CD4-positive, alpha-beta T cell (primary cell): ENCODE measurements around the gene PTPRN2. TPM values are rescaled to one million over a fixed set of nuclear protein-coding genes. Genes with fewer than 3 reads are reported as not detected.

Experiments used
- ATAC-seq: fragments of 200-7000 bp; cut with Tn5 transposase; one replicate; pipeline ENCODE4 v1.10.0; 2022; ENCODE audit warnings: mild to moderate bottlenecking; ENCODE audit not compliant: poor library complexity
- CTCF ChIA-PET: fragments of 350-600 bp; sonication (Branson Sonifier 250); formaldehyde crosslinking; loops from one replicate; lab custom pipeline; 2021; ENCODE audit warnings: antibody characterized with exemption, inconsistent platforms; lab: Charles Lee
- POLR2A ChIA-PET: fragments of 350-600 bp; sonication (Branson Sonifier 250); formaldehyde crosslinking; loops from one replicate; lab custom pipeline; 2021; ENCODE audit warnings: antibody characterized with exemption, inconsistent platforms; lab: Charles Lee
- DNase-seq, 14 experiments: peaks; one replicate each; pipeline ENCODE4 v3.0.0-alpha.2; 2013 to 2020; ENCODE audit warnings: mixed read lengths in 2 of 14
- H3K27ac ChIP-seq, 2 donors: one replicate each; pipeline versions ENCODE4 v1.5.1 to v1.7.0; 2013; ENCODE audit warnings: low read length in 2 of 2, low read depth in 1 of 2, mild to moderate bottlenecking in 1 of 2
- H3K27me3 ChIP-seq, 2 experiments: 1 replicate in 1 of 2; 2 replicates in 1 of 2; pipeline versions ENCODE4 v1.6.1 to v1.7.0; 2013; ENCODE audit warnings: low read length in 2 of 2, control low read depth in 1 of 2, mild to moderate bottlenecking in 1 of 2, moderate library complexity in 1 of 2; ENCODE audit not compliant: insufficient read depth in 2 of 2, control insufficient read depth in 1 of 2
- H3K36me3 ChIP-seq: one replicate; pipeline ENCODE4 v1.6.1; 2013; ENCODE audit warnings: low read length, control low read depth; ENCODE audit not compliant: insufficient read depth
- H3K4me1 ChIP-seq: one replicate; pipeline ENCODE4 v1.6.1; 2013; ENCODE audit warnings: low read length, control low read depth; ENCODE audit not compliant: insufficient read depth
- H3K4me3 ChIP-seq: one replicate; pipeline ENCODE4 v1.5.1; 2013; ENCODE audit warnings: mild to moderate bottlenecking, low read length, moderate library complexity
- H3K9me3 ChIP-seq, 2 experiments: 1 replicate in 1 of 2; 2 replicates in 1 of 2; pipeline versions ENCODE4 v1.6.1 to v1.7.0; 2013; ENCODE audit warnings: low read length in 2 of 2, mild to moderate bottlenecking in 2 of 2, control low read depth in 1 of 2, moderate library complexity in 1 of 2; ENCODE audit not compliant: control insufficient read depth in 1 of 2, insufficient read depth in 1 of 2
- H3K27ac Mint-ChIP-seq: one replicate; pipeline ENCODE4 v1.8.0; 2020; ENCODE audit warnings: mixed read lengths
- H3K27me3 Mint-ChIP-seq: one replicate; pipeline ENCODE4 v1.8.0; 2021; ENCODE audit warnings: mixed read lengths
- H3K36me3 Mint-ChIP-seq: one replicate; pipeline ENCODE4 v1.8.0; 2021; ENCODE audit warnings: low read depth, mixed read lengths
- H3K4me1 Mint-ChIP-seq: one replicate; pipeline ENCODE4 v1.8.0; 2021; ENCODE audit warnings: low read depth, mixed read lengths
- H3K4me3 Mint-ChIP-seq: one replicate; pipeline ENCODE4 v1.8.0; 2020; ENCODE audit warnings: mild to moderate bottlenecking, mixed read lengths
- H3K9me3 Mint-ChIP-seq: one replicate; pipeline ENCODE4 v1.8.0; 2020; ENCODE audit warnings: mixed read lengths
- intact Hi-C, 2 experiments: fragments of 100-400 bp; cut with DNase I in 1 of 2; cut with micrococcal nuclease in 1 of 2; formaldehyde crosslinking; loops; one replicate each; pipeline versions ENCODE4 v1.15.1 to v1.9.0; 2023 to 2025; cut with DNase I, micrococcal nuclease
- total RNA-seq, 174 experiments: library from RNA in 2 of 174; stranded (reverse) in 2 of 174; gene quantifications; one replicate each; pipeline ENCODE4 v1.2.3 and lab custom pipeline; 2021 to 2026
- TF ChIP-seq, protein P1 (sequence below): fragments of 200-600 bp; IDR thresholded peaks from one replicate; pipeline ENCODE4 v1.8.0; 2022; ENCODE audit warnings: antibody characterized with exemption, mild to moderate bottlenecking

PTPRN2 gene
- total RNA-seq, 2 experiments from 2014 or later: 0.34 to 0.44 TPM

DNA sequence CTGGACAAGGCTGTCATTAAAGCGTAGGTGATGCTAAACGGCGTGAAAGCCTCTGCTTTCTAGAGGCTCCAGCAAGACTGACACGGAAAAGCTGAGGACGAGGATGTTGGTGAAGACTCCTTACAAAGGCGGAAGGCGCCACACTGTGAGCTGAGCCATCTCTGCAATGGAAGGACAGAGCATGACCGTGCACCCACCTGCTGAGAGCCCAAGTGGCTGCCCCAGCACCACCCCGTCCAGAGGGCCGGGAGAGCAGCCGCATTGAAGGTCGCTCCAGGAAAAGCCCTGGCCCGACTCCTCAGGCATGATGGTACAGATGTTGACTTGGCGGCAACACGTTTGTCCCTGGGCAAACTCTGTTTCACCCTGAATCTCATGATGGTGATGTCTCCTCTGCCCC lies 758.1 kb downstream of the PTPRN2 start:
- H3K36me3 Mint-ChIP-seq: no peaks in the 10 kb centered on the region
- no peak overlapping the region for H3K27ac ChIP-seq
- no peak overlapping the region for H3K4me3 Mint-ChIP-seq
- H3K4me1 ChIP-seq: peaks cover 39% of the 10 kb centered on the region
- no peaks in the 10 kb centered on the region for H3K9me3 Mint-ChIP-seq
- H3K4me1 Mint-ChIP-seq: peaks cover 45% of the 10 kb centered on the region
- ATAC-seq (no peak), DNase-seq (no peak)
- no peaks in the 10 kb centered on the region for H3K27me3 Mint-ChIP-seq
- TF ChIP-seq, protein P1, sequence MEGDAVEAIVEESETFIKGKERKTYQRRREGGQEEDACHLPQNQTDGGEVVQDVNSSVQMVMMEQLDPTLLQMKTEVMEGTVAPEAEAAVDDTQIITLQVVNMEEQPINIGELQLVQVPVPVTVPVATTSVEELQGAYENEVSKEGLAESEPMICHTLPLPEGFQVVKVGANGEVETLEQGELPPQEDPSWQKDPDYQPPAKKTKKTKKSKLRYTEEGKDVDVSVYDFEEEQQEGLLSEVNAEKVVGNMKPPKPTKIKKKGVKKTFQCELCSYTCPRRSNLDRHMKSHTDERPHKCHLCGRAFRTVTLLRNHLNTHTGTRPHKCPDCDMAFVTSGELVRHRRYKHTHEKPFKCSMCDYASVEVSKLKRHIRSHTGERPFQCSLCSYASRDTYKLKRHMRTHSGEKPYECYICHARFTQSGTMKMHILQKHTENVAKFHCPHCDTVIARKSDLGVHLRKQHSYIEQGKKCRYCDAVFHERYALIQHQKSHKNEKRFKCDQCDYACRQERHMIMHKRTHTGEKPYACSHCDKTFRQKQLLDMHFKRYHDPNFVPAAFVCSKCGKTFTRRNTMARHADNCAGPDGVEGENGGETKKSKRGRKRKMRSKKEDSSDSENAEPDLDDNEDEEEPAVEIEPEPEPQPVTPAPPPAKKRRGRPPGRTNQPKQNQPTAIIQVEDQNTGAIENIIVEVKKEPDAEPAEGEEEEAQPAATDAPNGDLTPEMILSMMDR: no peak
- no peaks in the 10 kb centered on the region for H3K27me3 ChIP-seq
- H3K36me3 ChIP-seq: no peaks in the 10 kb centered on the region
- no peaks in the 10 kb centered on the region for H3K9me3 ChIP-seq
- no peak overlapping the region for H3K27ac Mint-ChIP-seq
- intact Hi-C loops: no loop called here
- no peak overlapping the region for H3K4me3 ChIP-seq
- ChIA-PET CTCF (no interaction called here), POLR2A (interaction anchor here (3.6 kb wide), 1 partner anchor 22 kb away, joined by 30 read pairs; no protein-coding TSS in a partner anchor)

DNA sequence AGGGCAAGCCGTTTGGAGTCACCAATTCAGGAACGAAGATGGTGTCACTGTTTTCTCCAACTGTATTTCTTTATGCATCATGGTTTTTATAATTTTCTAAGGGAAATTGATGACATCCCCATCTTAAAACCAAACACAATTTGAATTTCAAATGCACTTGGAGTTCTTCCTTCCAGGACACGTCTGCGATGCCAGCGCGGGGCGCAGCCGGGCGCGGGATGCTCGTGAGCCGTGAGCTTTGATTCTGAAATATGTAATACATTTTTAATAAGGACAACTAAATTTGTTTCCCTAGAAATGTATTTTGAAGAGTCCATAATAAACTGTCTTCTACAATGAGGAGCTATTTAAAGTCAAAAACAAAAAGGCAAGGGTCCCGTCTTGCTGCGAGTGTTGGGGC lies 758.7 kb downstream of the PTPRN2 start:
- Mint-ChIP-seq H3K27me3 (no peaks in the 10 kb centered on the region), H3K4me3 (no peak overlapping the region), H3K27ac (no peak overlapping the region), H3K36me3 (no peaks in the 10 kb centered on the region), H3K9me3 (no peaks in the 10 kb centered on the region), H3K4me1 (peaks cover 45% of the 10 kb centered on the region)
- ATAC-seq: no peak
- H3K9me3 ChIP-seq: no peaks in the 10 kb centered on the region
- intact Hi-C loops: no loop called here
- H3K36me3 ChIP-seq: no peaks in the 10 kb centered on the region
- H3K27ac ChIP-seq: no peak overlapping the region
- peaks cover 39% of the 10 kb centered on the region for H3K4me1 ChIP-seq
- no peak for DNase-seq
- ChIA-PET POLR2A (interaction anchor here (2.0 to 3.6 kb wide), 2 partner anchors 21 to 23 kb away, joined by 6 to 30 read pairs; no protein-coding TSS in a partner anchor), CTCF (no interaction called here)
- no peak overlapping the region for H3K4me3 ChIP-seq
- TF ChIP-seq, protein P1: no peak
- no peaks in the 10 kb centered on the region for H3K27me3 ChIP-seq

DNA sequence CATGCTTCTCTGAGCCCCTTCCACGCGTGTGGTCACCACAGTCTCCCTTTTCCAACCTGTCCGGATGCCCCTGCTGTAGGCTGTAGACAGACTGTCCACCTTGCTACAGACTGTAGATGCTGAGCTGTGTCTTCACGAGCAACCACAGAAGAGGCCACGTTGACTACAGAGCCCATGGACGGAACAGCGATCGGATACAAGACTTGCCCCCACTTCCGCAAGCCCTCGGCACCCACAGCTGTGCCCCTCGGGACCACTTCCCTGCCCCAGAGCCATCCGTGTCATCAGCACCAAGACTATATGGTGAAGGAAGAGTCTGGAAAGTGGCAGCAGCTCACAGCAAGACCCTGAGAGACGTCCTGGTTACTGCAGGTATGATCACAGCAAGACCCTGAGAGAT lies 759.4 kb downstream of the PTPRN2 start:
- Mint-ChIP-seq H3K27ac (peak overlapping the region; percentile 88), H3K4me3 (no peak overlapping the region), H3K4me1 (peaks cover 50% of the 10 kb centered on the region), H3K9me3 (no peaks in the 10 kb centered on the region), H3K36me3 (no peaks in the 10 kb centered on the region), H3K27me3 (no peaks in the 10 kb centered on the region)
- TF ChIP-seq, protein P1: no peak
- Histone ChIP-seq H3K36me3 (no peaks in the 10 kb centered on the region), H3K4me1 (peaks cover 39% of the 10 kb centered on the region), H3K27me3 (no peaks in the 10 kb centered on the region), H3K9me3 (no peaks in the 10 kb centered on the region), H3K27ac (no peak overlapping the region), H3K4me3 (no peak overlapping the region)
- no peak for DNase-seq
- ATAC-seq: no peak
- ChIA-PET CTCF (interaction anchor here (0.6 kb wide), 1 partner anchor 46 kb away, joined by 3 read pairs; no protein-coding TSS in a partner anchor), POLR2A (interaction anchor here (1.1 to 3.6 kb wide), 8 partner anchors 10 to 357 kb away, joined by 3 to 30 read pairs (median 4); no protein-coding TSS in a partner anchor)
- intact Hi-C loops: no loop called here
